HG03460 (cell line): ENCODE measurements around the gene OOEP.

Source experiments
- ATAC-seq: cut with Tn5 transposase; IDR thresholded peaks from one replicate; pipeline ENCODE4 v1.9.1; 2021; ENCODE audit not compliant: unreplicated experiment

OOEP gene

GRCh38 chr6:73367761-73368355, 1.8 kb downstream of the OOEP start:
- ATAC-seq: no peak

- ATAC-seq: no peak
Observed at GRCh38 chr6:73364549-73364948, 5.1 kb downstream of the OOEP start.

- no peak for ATAC-seq
Observed at GRCh38 chr6:73364121-73364520, 5.6 kb downstream of the OOEP start.

GRCh38 chr6:73363537-73363875, 6.2 kb downstream of the OOEP start:
- no peak for ATAC-seq

- no peak for ATAC-seq
Observed at GRCh38 chr6:73362869-73363536, 6.7 kb downstream of the OOEP start.

GRCh38 chr6:73362358-73362757, 7.3 kb downstream of the OOEP start, which contains the start of gene KHDC3L:
TSS of gene KHDC3L (plus strand) at chr6:73362658. CDS start at chr6:73362730, 72 bp downstream.
- ATAC-seq: no peak

- ATAC-seq: no peak
Observed at GRCh38 chr6:73353636-73354593, 15.8 kb downstream of the OOEP start, which contains the start of gene DPPA5. TSS of gene DPPA5 (minus strand) at chr6:73354276. CDS start at chr6:73354225, 51 bp downstream.

GRCh38 chr6:73349311-73349710, 20.4 kb downstream of the OOEP start:
- ATAC-seq: no peak

- ATAC-seq: no peak
Observed at GRCh38 chr6:73348550-73349204, 21.0 kb downstream of the OOEP start.

- no peak for ATAC-seq
Observed at GRCh38 chr6:73343164-73343563, 26.5 kb downstream of the OOEP start.

- ATAC-seq: no peak
Observed at GRCh38 chr6:73342174-73342573, 27.5 kb downstream of the OOEP start.

GRCh38 chr6:73341335-73341734, 28.4 kb downstream of the OOEP start:
- no peak for ATAC-seq

- no peak for ATAC-seq
Observed at GRCh38 chr6:73340048-73340447, 29.6 kb downstream of the OOEP start.

- no peak for ATAC-seq
Observed at GRCh38 chr6:73339340-73339739, 30.4 kb downstream of the OOEP start.

GRCh38 chr6:73329201-73329600, 40.5 kb downstream of the OOEP start:
- ATAC-seq: no peak

- ATAC-seq: no peak
Observed at GRCh38 chr6:73328790-73329189, 40.9 kb downstream of the OOEP start.

- no peak for ATAC-seq
Observed at GRCh38 chr6:73325656-73326055, 44.0 kb downstream of the OOEP start.

- ATAC-seq: no peak
Observed at GRCh38 chr6:73323323-73323722, 46.4 kb downstream of the OOEP start.
